GM18951 (cell line): ENCODE data around the gene PIKFYVE.
"Not testable (repeated sequence)": the region's sequence is repeated elsewhere in the genome, so short reads cannot be mapped to it uniquely, and the experiment has no call there.

Experiments used
- POLR2A ChIP-seq: IDR thresholded peaks from 4 replicates; pipeline ENCODE4 v1.6.1; 2011; ENCODE audit warnings: mild to moderate bottlenecking; ENCODE audit not compliant: insufficient read length, insufficient read depth; ENCODE audit errors: extremely low read depth
- in situ Hi-C: fragments of 300-500 bp; cut with MboI; formaldehyde crosslinking; loops from one replicate; pipeline ENCODE4 v1.12.0; 2022; ENCODE audit warnings: low sequenced_read_pairs, mixed read lengths, inconsistent platforms; ENCODE audit not compliant: unreplicated experiment

The PIKFYVE gene

GRCh38 chr2:208369091-208369490 lies 103.0 kb downstream of the PIKFYVE start:
- in situ Hi-C loops: no loop called here

GRCh38 chr2:208370881-208371633 lies 105.0 kb downstream of the PIKFYVE start:
- no peak for TF ChIP-seq POLR2A
- in situ Hi-C loops: no loop called here

More at GRCh38 chr2:208369091-208369490, 103.0 kb downstream of the PIKFYVE start:
- no peak for TF ChIP-seq POLR2A

- in situ Hi-C loops: no loop called here
- TF ChIP-seq POLR2A: no peak
These were observed 105.5 kb downstream of the PIKFYVE start for GRCh38 chr2:208371634-208371935.

GRCh38 chr2:208373460-208374089 lies 107.5 kb downstream of the PIKFYVE start:
- in situ Hi-C loops: no loop called here
- no peak for TF ChIP-seq POLR2A

DNA sequence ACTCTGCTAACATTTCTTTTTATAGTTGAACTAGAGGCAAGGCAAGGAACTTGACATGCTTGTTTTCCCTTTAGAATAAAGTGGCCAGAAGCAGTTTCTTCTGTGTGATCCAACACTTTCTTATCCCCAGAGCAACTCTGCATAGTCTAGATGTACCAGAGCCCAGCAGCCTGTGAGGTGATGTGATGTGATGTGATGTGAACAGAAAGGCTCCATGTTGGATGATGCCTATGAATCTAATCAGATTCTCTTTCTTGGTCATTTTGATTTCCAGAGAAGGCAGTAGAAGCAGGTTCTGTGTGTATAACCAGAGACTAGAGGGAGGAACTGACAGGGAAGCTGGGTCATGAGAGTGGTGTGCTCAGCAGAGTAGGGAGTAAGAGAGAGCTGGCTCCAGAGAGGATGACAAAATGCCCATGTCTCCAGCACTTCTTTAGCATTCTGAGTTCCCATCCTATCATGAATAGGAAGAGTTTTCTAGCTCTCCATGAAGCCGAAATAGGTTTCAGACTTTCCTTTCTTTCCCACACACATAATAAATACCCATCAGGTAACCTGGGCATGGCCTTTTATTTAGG lies 109.5 kb downstream of the PIKFYVE start:
- in situ Hi-C loops: no loop called here

DNA sequence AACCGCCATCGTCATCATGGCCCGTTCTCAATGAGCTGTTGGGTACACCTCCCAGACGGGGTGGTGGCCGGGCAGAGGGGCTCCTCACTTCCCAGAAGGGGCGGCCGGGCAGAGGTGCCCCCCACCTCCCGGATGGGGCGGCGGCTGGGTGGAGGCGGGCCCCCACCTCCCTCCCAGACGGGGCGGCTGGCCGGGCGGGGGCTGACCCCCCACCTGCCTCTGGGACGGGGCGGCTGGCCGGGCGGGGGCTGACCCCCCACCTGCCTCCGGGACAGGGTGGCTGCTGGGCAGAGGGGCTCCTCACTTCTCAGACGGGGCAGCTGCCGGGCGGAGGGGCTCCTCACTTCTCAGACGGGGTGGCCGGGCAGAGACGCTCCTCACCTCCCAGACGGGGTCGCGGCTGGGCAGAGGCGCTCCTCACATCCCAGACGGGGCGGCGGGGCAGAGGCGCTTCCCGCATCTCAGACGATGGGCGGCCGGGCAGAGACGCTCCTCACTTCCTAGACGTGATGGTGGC lies 111.3 kb downstream of the PIKFYVE start:
- in situ Hi-C loops: not testable (repeated sequence)

More for the DNA sequence above, 109.5 kb downstream of the PIKFYVE start:
- no peak for TF ChIP-seq POLR2A

DNA sequence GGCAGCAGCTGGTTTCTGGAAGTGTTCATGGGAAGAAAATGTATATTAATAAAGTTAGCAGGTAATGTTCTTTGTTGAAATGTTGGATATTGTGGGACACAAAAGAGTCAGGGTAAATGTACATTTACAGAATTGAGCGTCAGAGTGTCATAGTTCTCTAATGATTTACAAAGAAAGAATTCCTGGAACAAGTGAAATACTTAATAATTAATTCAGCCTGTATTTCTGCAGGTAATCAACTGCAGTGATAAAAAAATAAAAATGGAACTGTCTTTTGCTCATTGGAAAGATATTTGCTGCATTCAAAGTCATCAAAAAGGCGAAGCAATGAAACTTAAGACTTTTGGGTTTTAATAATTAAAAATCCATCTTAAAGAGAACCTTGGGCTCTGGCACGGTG lies 113.1 kb downstream of the PIKFYVE start:
- no peak for TF ChIP-seq POLR2A
- in situ Hi-C loops: no loop called here

- no peak for TF ChIP-seq POLR2A
- in situ Hi-C loops: no loop called here
These were observed 118.6 kb downstream of the PIKFYVE start for GRCh38 chr2:208384637-208385036.

DNA sequence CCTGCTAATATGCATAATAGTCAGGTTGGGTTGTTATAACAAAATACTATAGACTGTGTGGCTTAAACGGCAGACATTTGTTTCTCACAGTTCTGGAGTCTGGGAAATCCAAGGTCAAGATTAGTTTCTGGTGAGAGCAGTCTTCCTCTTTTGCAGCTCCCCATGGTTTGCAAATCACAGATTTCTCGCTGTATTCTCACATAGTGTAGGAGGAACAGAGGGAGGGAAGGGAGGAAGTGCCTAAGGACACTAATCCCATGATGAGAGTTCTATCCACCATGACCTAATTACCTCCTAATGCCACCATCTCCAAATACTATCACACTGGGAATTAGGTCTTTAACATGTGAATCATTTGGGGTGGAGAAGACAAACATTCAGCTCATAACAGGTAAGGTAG lies 120.5 kb downstream of the PIKFYVE start:
- in situ Hi-C loops: no loop called here
- TF ChIP-seq POLR2A: no peak

- TF ChIP-seq POLR2A: no peak
- in situ Hi-C loops: no loop called here
These were observed 123.9 kb downstream of the PIKFYVE start for GRCh38 chr2:208389940-208390339.

GRCh38 chr2:208392300-208392699 lies 126.2 kb downstream of the PIKFYVE start:
- in situ Hi-C loops: no loop called here
- TF ChIP-seq POLR2A: no peak

- in situ Hi-C loops: not testable (repeated sequence)
These were observed 130.7 kb downstream of the PIKFYVE start for GRCh38 chr2:208396796-208397195.

- in situ Hi-C loops: no loop called here
These were observed 133.1 kb downstream of the PIKFYVE start for GRCh38 chr2:208399201-208399600.

DNA sequence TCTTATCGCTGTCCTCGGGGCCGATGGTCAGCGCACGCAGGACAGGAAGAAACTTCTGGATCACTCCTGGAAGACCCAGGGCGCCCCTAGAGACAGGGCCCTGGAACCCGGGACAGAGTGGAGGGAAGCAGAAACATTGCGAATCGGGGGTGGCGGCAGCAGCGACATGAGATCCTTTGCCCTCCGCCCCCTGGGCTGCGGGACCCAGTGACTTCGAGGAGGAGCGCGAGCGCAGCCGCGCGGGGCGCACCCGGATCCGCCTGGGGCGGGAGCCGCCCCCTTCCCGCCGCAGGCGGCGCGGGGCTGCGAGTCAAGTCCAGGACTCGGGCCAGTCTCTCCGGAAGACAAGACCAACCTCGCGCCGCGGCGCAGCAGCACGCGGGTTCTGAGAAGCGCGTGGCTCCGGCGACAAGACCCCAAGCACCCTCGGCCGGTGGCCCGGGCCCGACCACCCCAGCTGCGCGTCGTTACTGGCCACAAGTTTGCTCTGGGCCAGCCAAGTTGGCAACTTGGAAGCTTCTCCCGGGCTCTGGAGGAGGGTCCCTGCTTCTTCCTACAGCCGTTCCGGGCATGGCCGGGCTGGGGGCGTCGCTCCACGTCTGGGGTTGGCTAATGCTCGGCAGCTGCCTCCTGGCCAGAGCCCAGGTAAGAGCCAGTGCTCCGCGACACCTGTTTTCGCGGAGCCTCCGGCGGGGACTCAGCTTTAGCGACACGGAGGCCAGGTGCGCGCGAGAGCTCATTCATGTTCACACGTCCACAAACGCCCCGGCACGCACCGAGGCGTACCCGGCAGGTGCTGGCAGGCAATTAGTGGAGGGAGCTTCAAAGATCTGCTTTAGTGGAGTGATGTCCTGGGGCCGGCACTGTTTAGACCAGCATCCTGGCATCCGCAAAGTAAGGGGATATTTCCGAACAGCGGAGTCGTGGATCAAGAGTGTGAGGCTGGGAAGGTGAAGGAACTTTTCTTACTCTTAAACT lies 140.7 kb downstream of the PIKFYVE start, which contains the start of gene PTH2R:
PTH2R (plus strand) TSS at position 319 of the 978 bp plus-strand sequence; CDS start at position 571, 252 bp downstream.
- TF ChIP-seq POLR2A: no peak
- in situ Hi-C loops: loop anchor here (25.0 kb wide), 1 partner anchor 806 kb away; no protein-coding TSS in a partner anchor

More at GRCh38 chr2:208399201-208399600, 133.1 kb downstream of the PIKFYVE start:
- no peak for TF ChIP-seq POLR2A
